CD4-positive, alpha-beta T cell treated with Interleukin-17A for 1 hour (primary cell): ENCODE data around the gene ZNF771.
"Not testable (repeated sequence)": the region's sequence is repeated elsewhere in the genome, so short reads cannot be mapped to it uniquely, and the experiment has no call there.

ENCODE experiments used
- DNase-seq: peaks from one replicate; pipeline ENCODE4 v3.0.0-alpha.2; 2020

The ZNF771 gene

GRCh38 chr16:30438835-30439234, 31.4 kb downstream of the ZNF771 start:
- no peak for DNase-seq

- DNase-seq: no peak
These were observed 32.4 kb downstream of the ZNF771 start for GRCh38 chr16:30439720-30440348.

GRCh38 chr16:30443631-30444030, 36.2 kb downstream of the ZNF771 start:
- DNase-seq: no peak

- DNase-seq: no peak
These were observed 37.1 kb downstream of the ZNF771 start for GRCh38 chr16:30444231-30445148.

GRCh38 chr16:30445149-30445407, 37.7 kb downstream of the ZNF771 start:
- no peak for DNase-seq

GRCh38 chr16:30445408-30446202, 38.2 kb downstream of the ZNF771 start, which contains the start of gene SEPHS2:
Gene SEPHS2, minus strand, starts transcription at chr16:30445874. Its CDS starts 147 bp downstream, at chr16:30445727.
- peak; percentile 97 for DNase-seq

GRCh38 chr16:30446203-30446595, 38.8 kb downstream of the ZNF771 start:
- DNase-seq: no peak

GRCh38 chr16:30447512-30448226, 40.3 kb downstream of the ZNF771 start:
- DNase-seq: no peak

GRCh38 chr16:30449116-30449435, 41.7 kb downstream of the ZNF771 start:
- no peak for DNase-seq

- not testable (repeated sequence) for DNase-seq
These were observed 45.5 kb downstream of the ZNF771 start for GRCh38 chr16:30452709-30453580.

- DNase-seq: no peak
These were observed 48.9 kb downstream of the ZNF771 start for GRCh38 chr16:30456302-30456701.

GRCh38 chr16:30457256-30457655, 49.9 kb downstream of the ZNF771 start:
- DNase-seq: no peak

- no peak for DNase-seq
These were observed 50.5 kb downstream of the ZNF771 start for GRCh38 chr16:30457743-30458560.

- DNase-seq: peak; percentile 81
These were observed 51.4 kb downstream of the ZNF771 start for GRCh38 chr16:30458561-30459394.

GRCh38 chr16:30459456-30459855, 52.0 kb downstream of the ZNF771 start:
- DNase-seq: no peak

GRCh38 chr16:30461426-30461825, 54.0 kb downstream of the ZNF771 start:
- DNase-seq: not testable (repeated sequence)

- DNase-seq: no peak
These were observed 56.7 kb downstream of the ZNF771 start for GRCh38 chr16:30464078-30464477.
